Measurements from ENCODE around the gene KIF1C.

GRCh38 chr17:4998027-4998731 is 429 bp downstream of the KIF1C start:
- TF ChIP-seq TAF1 (IDR thresholded peaks at IDR 0.05; ENCODE audit: low read depth, low read length) (no peak), POLR2A (IDR thresholded peaks at IDR 0.05; ENCODE audit: low read depth, low read length) (no peak), POLR2AphosphoS5 (IDR thresholded peaks at IDR 0.05; ENCODE audit: low read depth, low read length) (no peak)

Measured in GM12891 (cell line).